HG02938 (cell line): ENCODE results near the gene NBR1.
A peak's percentile ranks its signal among the peaks of the same experiment; 100 is the strongest.
"Not testable (repeated sequence)": the region's sequence is repeated elsewhere in the genome, so short reads cannot be mapped to it uniquely, and the experiment has no call there.

Experiments used
- ATAC-seq: cut with Tn5 transposase; IDR thresholded peaks from one replicate; pipeline ENCODE4 v1.9.1; 2021; ENCODE audit warnings: mild to moderate bottlenecking, moderate library complexity; ENCODE audit not compliant: unreplicated experiment

Gene NBR1

GRCh38 chr17:43170766-43171585, at the start of gene NBR1:
Gene NBR1, plus strand, starts transcription at chr17:43171214. Its CDS starts 4,586 bp downstream, at chr17:43175800.
- peak; percentile 83 for ATAC-seq

- peak; percentile 91 for ATAC-seq
Observed at GRCh38 chr17:43125133-43125966, 45.7 kb upstream of the NBR1 start, which contains the start of gene BRCA1. Gene BRCA1, minus strand, starts transcription at chr17:43125364. Its CDS starts 1,268 bp downstream, at chr17:43124096.

- no peak for ATAC-seq
Observed at GRCh38 chr17:43125967-43126910, 44.8 kb upstream of the NBR1 start.

- ATAC-seq: no peak
Observed at GRCh38 chr17:43126911-43127290, 44.1 kb upstream of the NBR1 start.

GRCh38 chr17:43127333-43127876, 43.6 kb upstream of the NBR1 start:
- ATAC-seq: not testable (repeated sequence)

GRCh38 chr17:43129671-43130010, 41.4 kb upstream of the NBR1 start:
- ATAC-seq: no peak

- ATAC-seq: no peak
Observed at GRCh38 chr17:43132117-43132516, 38.9 kb upstream of the NBR1 start.

- not testable (repeated sequence) for ATAC-seq
Observed at GRCh38 chr17:43133439-43133838, 37.6 kb upstream of the NBR1 start.

- no peak for ATAC-seq
Observed at GRCh38 chr17:43134774-43135453, 36.1 kb upstream of the NBR1 start.

- no peak for ATAC-seq
Observed at GRCh38 chr17:43135454-43135819, 35.6 kb upstream of the NBR1 start.

- ATAC-seq: not testable (repeated sequence)
Observed at GRCh38 chr17:43136574-43136973, 34.4 kb upstream of the NBR1 start.

GRCh38 chr17:43138531-43138930, 32.5 kb upstream of the NBR1 start:
- ATAC-seq: not testable (repeated sequence)

GRCh38 chr17:43140396-43141332, 30.4 kb upstream of the NBR1 start:
- no peak for ATAC-seq

GRCh38 chr17:43142153-43142552, 28.9 kb upstream of the NBR1 start:
- ATAC-seq: no peak

GRCh38 chr17:43143201-43143600, 27.8 kb upstream of the NBR1 start:
- ATAC-seq: no peak

- no peak for ATAC-seq
Observed at GRCh38 chr17:43146649-43147048, 24.4 kb upstream of the NBR1 start.

GRCh38 chr17:43151880-43152456, 19.0 kb upstream of the NBR1 start:
- no peak for ATAC-seq

- not testable (repeated sequence) for ATAC-seq
Observed at GRCh38 chr17:43153197-43153835, 17.7 kb upstream of the NBR1 start.
